ENCODE data around the gene PIK3C2G.

PIK3C2G gene

DNA sequence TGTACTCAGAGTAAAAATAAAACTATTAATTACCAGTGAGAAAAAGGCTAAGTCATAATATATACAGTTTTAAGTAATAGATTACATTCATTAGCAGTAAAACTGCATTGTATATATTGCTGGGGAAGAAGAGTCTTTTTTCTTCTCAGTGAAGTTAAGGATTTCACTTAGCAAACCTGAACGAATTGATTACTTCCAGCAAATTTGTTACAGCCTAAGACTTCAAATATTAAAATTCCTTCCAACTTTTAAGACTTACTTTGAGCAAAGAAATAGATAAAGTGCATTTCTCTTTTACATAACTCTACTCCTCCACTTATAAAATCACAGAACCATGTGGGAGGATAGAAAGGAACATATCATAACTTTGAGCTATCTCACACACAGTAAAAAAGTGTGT, 43.3 kb downstream of the PIK3C2G start:
- peaks cover 2 to 11% of the 10 kb centered on the region in 2 donors for H3K9me3 ChIP-seq (ENCODE audit: control insufficient read depth in 2 of 2, low read length in 2 of 2)
- no peaks in the 10 kb centered on the region for H3K36me3 ChIP-seq (ENCODE audit: control insufficient read depth in 2 of 2, insufficient read depth in 2 of 2, low read length in 2 of 2)
- no peaks in the 10 kb centered on the region for H3K27me3 ChIP-seq (ENCODE audit: control insufficient read depth in 1 of 2, insufficient read depth in 2 of 2, low read length in 2 of 2)
- H3K9ac ChIP-seq (ENCODE audit: low read length in 2 of 2): no peak overlapping the region
- no peak overlapping the region for H3K27ac ChIP-seq (ENCODE audit: low read length)
- no peak overlapping the region for H3K4me3 ChIP-seq (ENCODE audit: low read length in 2 of 2)
- no peaks in the 10 kb centered on the region for H3K4me1 ChIP-seq (ENCODE audit: control insufficient read depth, insufficient read depth, low read length)

DNA sequence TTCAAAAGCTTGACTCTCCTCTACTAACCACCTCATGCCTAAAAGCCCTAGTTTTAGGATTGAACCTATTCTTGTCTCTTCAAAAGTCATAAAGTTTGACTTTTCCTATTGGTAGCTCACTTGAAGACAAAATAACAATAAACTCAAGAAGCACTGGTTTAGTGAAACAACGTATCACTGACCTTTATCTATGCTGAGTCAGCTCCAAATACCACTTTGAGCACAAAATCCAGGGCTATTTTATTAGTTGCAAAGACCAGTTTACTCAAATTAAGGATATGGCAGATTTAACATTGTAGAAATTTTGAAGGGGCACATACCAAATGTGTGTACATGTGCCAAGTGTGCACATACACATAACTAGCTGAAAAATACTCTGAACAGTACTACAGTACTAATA, 45.0 kb downstream of the PIK3C2G start:
- no peak overlapping the region for H3K9ac ChIP-seq (ENCODE audit: low read length in 2 of 2)
- H3K4me1 ChIP-seq (ENCODE audit: control insufficient read depth, insufficient read depth, low read length): no peaks in the 10 kb centered on the region
- no peak overlapping the region for H3K4me3 ChIP-seq (ENCODE audit: low read length in 2 of 2)

DNA sequence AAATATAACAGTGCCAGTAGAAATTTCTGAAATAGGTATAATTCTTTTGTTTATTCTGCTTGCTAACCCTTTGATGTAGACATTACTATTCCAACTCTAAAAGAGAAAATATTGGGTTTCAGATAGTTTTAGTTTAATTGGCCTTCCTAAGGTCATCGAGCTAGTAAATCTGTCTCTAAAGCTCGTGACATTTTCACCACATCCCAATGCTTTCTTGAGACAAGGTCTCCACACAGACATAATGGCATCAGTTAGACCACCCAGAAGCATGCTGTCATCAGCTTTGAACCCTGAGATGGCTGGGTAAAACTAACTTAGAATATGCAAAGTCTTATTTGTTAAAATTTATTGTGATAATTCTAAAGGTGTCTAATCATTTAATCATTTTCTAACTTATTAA, 52.0 kb downstream of the PIK3C2G start:
- H3K27me3 ChIP-seq (ENCODE audit: control insufficient read depth in 1 of 2, insufficient read depth in 2 of 2, low read length in 2 of 2): no peaks in the 10 kb centered on the region
- H3K36me3 ChIP-seq (ENCODE audit: control insufficient read depth in 2 of 2, insufficient read depth in 2 of 2, low read length in 2 of 2): no peaks in the 10 kb centered on the region
- no peak overlapping the region for H3K27ac ChIP-seq (ENCODE audit: low read length)
- no peaks in the 10 kb centered on the region for H3K4me1 ChIP-seq (ENCODE audit: control insufficient read depth, insufficient read depth, low read length)
- H3K9me3 ChIP-seq (ENCODE audit: control insufficient read depth in 2 of 2, low read length in 2 of 2): no peaks in the 10 kb centered on the region
- no peak overlapping the region for H3K4me3 ChIP-seq (ENCODE audit: low read length in 2 of 2)
- H3K9ac ChIP-seq (ENCODE audit: low read length in 2 of 2): no peak overlapping the region

More for the DNA sequence above, 45.0 kb downstream of the PIK3C2G start:
- no peaks in the 10 kb centered on the region for H3K27me3 ChIP-seq (ENCODE audit: control insufficient read depth in 1 of 2, insufficient read depth in 2 of 2, low read length in 2 of 2)
- H3K36me3 ChIP-seq (ENCODE audit: control insufficient read depth in 2 of 2, insufficient read depth in 2 of 2, low read length in 2 of 2): no peaks in the 10 kb centered on the region
- no peak overlapping the region for H3K27ac ChIP-seq (ENCODE audit: low read length)
- peaks cover 2 to 11% of the 10 kb centered on the region in 2 donors for H3K9me3 ChIP-seq (ENCODE audit: control insufficient read depth in 2 of 2, low read length in 2 of 2)

DNA sequence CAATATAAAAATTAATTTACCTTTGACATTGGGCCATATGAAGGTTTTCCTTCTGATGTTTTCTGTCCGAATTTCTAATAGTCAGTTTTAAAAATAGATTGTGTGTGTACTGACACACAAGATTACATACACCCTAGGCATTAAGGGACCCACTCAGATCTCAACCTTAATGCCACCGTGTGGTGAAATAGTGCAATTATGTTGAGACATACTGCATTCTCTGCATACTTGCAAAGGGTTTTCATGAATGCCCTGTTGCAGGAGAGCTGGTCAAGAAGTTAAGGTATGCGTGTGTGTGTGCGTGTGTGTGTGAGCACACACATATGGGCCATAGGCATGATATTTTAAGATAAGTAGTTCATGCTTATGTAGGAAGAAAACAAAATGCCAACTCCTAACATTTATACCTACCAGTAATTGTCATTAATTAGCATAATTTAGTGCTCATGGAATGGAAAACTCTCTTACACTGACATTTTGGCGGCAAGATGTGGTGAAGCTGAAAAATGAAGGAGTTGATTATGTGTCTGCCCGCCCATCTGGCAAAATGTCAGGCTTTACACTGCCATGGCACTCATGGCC, 58.8 kb downstream of the PIK3C2G start:
- Histone ChIP-seq H3K36me3 (ENCODE audit: control insufficient read depth in 2 of 2, insufficient read depth in 2 of 2, low read length in 2 of 2) (no peaks in the 10 kb centered on the region), H3K9me3 (ENCODE audit: control insufficient read depth in 2 of 2, low read length in 2 of 2) (no peaks in the 10 kb centered on the region), H3K4me1 (ENCODE audit: control insufficient read depth, insufficient read depth, low read length) (no peaks in the 10 kb centered on the region), H3K9ac (ENCODE audit: low read length in 2 of 2) (no peak overlapping the region), H3K4me3 (ENCODE audit: low read length in 2 of 2) (no peak overlapping the region), H3K27ac (ENCODE audit: low read length) (no peak overlapping the region), H3K27me3 (ENCODE audit: control insufficient read depth in 1 of 2, insufficient read depth in 2 of 2, low read length in 2 of 2) (no peaks in the 10 kb centered on the region)

DNA sequence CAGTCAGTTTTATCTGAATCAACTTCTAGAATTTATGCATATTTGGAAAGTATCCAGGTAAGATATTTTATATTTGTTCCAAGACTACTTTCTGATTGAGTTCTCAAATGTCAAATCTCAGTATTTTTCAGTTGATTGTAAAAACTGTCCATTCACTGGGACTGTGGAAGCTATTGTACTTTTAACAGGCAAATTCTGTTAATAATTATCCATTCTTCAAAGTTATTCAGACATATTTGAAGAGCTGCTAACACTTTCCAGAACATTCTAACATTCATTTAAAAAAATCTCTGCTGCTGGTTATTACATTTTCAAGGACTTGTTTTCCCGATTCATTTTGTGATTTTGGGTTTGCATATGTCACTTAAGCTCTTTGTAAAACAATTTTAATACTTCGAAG, 59.7 kb downstream of the PIK3C2G start:
- no peaks in the 10 kb centered on the region for H3K9me3 ChIP-seq (ENCODE audit: control insufficient read depth in 2 of 2, low read length in 2 of 2)
- no peak overlapping the region for H3K9ac ChIP-seq (ENCODE audit: low read length in 2 of 2)
- H3K27ac ChIP-seq (ENCODE audit: low read length): no peak overlapping the region
- no peaks in the 10 kb centered on the region for H3K4me1 ChIP-seq (ENCODE audit: control insufficient read depth, insufficient read depth, low read length)
- H3K4me3 ChIP-seq (ENCODE audit: low read length in 2 of 2): no peak overlapping the region
- no peaks in the 10 kb centered on the region for H3K27me3 ChIP-seq (ENCODE audit: control insufficient read depth in 1 of 2, insufficient read depth in 2 of 2, low read length in 2 of 2)
- no peaks in the 10 kb centered on the region for H3K36me3 ChIP-seq (ENCODE audit: control insufficient read depth in 2 of 2, insufficient read depth in 2 of 2, low read length in 2 of 2)

DNA sequence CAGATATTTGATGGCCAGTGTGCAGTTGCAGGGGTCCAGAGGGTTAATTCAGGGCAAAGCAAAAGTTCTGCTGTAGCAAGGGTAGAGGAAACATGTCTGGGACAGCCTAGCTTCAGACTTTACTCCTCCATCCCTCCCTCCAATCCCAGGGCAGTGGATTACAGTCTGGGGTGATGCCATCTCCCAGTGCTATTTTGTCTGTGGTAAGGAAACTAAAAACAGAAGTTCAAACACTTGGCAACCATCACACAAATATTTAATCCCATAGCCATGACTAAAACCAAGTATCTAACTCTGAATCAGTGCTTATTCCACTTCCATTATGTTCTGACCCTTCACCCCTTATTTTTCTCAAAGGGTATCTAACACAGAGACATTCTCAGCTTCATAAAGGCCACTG, 61.8 kb downstream of the PIK3C2G start:
- no peak overlapping the region for H3K27ac ChIP-seq (ENCODE audit: low read length)

DNA sequence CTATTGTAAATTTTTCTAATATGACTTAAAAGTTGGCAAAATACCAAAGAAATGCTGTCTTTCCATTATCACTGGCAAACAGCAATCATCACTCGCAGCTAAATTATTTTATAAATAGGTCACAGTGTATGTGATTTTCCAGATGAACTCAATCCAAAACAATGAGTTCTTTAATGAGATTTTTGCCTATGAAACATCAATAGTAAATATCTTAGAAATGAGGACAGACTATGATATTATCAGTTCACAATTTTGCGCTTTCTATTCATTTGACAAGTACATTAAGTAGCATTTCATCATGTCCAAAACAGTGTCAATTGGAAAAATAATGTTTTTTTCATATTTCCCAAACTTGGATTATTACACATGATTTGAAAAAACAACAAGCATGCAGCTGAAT, 65.7 kb downstream of the PIK3C2G start:
- H3K27ac ChIP-seq (ENCODE audit: low read length): no peak overlapping the region
- no peaks in the 10 kb centered on the region for H3K27me3 ChIP-seq (ENCODE audit: control insufficient read depth in 1 of 2, insufficient read depth in 2 of 2, low read length in 2 of 2)
- H3K4me1 ChIP-seq (ENCODE audit: control insufficient read depth, insufficient read depth, low read length): no peaks in the 10 kb centered on the region
- no peaks in the 10 kb centered on the region for H3K9me3 ChIP-seq (ENCODE audit: control insufficient read depth in 2 of 2, low read length in 2 of 2)
- H3K4me3 ChIP-seq (ENCODE audit: low read length in 2 of 2): no peak overlapping the region
- H3K36me3 ChIP-seq (ENCODE audit: control insufficient read depth in 2 of 2, insufficient read depth in 2 of 2, low read length in 2 of 2): no peaks in the 10 kb centered on the region
- no peak overlapping the region for H3K9ac ChIP-seq (ENCODE audit: low read length in 2 of 2)

More for the DNA sequence above, 61.8 kb downstream of the PIK3C2G start:
- Histone ChIP-seq H3K9me3 (ENCODE audit: control insufficient read depth in 2 of 2, low read length in 2 of 2) (no peaks in the 10 kb centered on the region), H3K27me3 (ENCODE audit: control insufficient read depth in 1 of 2, insufficient read depth in 2 of 2, low read length in 2 of 2) (no peaks in the 10 kb centered on the region), H3K9ac (ENCODE audit: low read length in 2 of 2) (no peak overlapping the region), H3K4me1 (ENCODE audit: control insufficient read depth, insufficient read depth, low read length) (no peaks in the 10 kb centered on the region), H3K4me3 (ENCODE audit: low read length in 2 of 2) (no peak overlapping the region), H3K36me3 (ENCODE audit: control insufficient read depth in 2 of 2, insufficient read depth in 2 of 2, low read length in 2 of 2) (no peaks in the 10 kb centered on the region)

DNA sequence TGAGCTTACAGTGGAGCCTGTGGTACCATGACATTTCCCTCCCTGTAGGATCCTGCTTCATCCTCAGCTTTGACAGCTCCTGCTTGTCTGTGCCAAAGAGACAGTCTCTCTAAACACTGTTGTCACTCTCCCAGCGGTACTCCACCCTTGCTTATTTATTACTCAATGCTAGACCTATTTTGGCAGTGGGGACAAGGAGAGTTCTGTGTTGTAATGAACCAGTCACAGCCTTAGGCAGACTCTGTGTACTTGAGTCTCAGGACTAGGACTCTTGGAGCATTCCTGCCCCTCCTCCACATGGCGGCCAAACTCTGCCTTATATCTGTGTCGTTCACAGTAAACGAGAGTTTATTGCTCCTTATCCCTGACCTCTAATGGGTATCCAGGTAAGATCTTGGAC, 70.9 kb downstream of the PIK3C2G start:
- H3K36me3 ChIP-seq (ENCODE audit: control insufficient read depth in 2 of 2, insufficient read depth in 2 of 2, low read length in 2 of 2): no peaks in the 10 kb centered on the region
- no peak overlapping the region for H3K4me3 ChIP-seq (ENCODE audit: low read length in 2 of 2)
- no peak overlapping the region for H3K9ac ChIP-seq (ENCODE audit: low read length in 2 of 2)
- no peaks in the 10 kb centered on the region for H3K9me3 ChIP-seq (ENCODE audit: control insufficient read depth in 2 of 2, low read length in 2 of 2)
- H3K4me1 ChIP-seq (ENCODE audit: control insufficient read depth, insufficient read depth, low read length): no peaks in the 10 kb centered on the region
- H3K27ac ChIP-seq (ENCODE audit: low read length): no peak overlapping the region
- no peaks in the 10 kb centered on the region for H3K27me3 ChIP-seq (ENCODE audit: control insufficient read depth in 1 of 2, insufficient read depth in 2 of 2, low read length in 2 of 2)

DNA sequence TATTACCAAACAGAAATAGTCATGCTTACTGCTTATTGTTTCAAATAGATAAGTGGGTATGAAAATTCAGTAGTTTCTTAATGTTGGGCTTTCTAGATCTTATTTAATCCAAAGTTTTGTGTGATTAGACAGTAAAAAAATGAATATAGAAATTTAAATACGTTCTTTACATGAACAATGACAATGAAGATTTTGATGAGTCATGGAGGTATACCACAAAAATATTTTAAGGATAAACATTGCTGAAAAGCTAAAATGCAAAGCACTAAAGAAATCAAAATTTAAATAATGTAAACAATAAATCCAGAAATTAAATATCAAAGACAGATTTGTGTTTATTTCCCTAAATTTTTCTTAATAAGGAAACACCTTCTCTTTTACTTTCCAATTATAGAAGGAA, 78.3 kb downstream of the PIK3C2G start:
- Histone ChIP-seq H3K36me3 (ENCODE audit: control insufficient read depth in 2 of 2, insufficient read depth in 2 of 2, low read length in 2 of 2) (no peaks in the 10 kb centered on the region), H3K9ac (ENCODE audit: low read length in 2 of 2) (no peak overlapping the region), H3K27me3 (ENCODE audit: control insufficient read depth in 1 of 2, insufficient read depth in 2 of 2, low read length in 2 of 2) (no peaks in the 10 kb centered on the region), H3K27ac (ENCODE audit: low read length) (no peak overlapping the region), H3K4me3 (ENCODE audit: low read length in 2 of 2) (no peak overlapping the region), H3K9me3 (ENCODE audit: control insufficient read depth in 2 of 2, low read length in 2 of 2) (no peaks in the 10 kb centered on the region), H3K4me1 (ENCODE audit: control insufficient read depth, insufficient read depth, low read length) (no peaks in the 10 kb centered on the region)

DNA sequence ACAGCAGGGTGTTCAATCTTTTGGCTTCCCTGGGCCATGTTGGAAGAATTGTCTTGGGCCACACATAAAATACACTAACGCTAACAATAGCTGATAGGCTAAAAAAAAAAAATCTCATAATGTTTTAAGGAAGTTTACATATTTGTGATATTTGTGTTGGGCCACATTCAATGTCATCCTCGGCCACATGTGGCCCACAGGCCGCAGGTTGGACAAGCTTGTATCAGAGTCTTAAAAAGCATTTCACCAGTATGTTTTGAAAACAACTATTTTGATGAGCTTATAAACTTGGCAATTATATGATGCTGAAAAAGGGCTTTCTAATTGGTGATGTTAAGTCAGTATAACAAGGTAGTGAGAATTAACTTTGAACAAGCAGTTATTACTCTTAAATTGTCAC, 78.9 kb downstream of the PIK3C2G start:
- Histone ChIP-seq H3K27ac (ENCODE audit: low read length) (no peak overlapping the region), H3K4me1 (ENCODE audit: control insufficient read depth, insufficient read depth, low read length) (no peaks in the 10 kb centered on the region), H3K36me3 (ENCODE audit: control insufficient read depth in 2 of 2, insufficient read depth in 2 of 2, low read length in 2 of 2) (no peaks in the 10 kb centered on the region), H3K9ac (ENCODE audit: low read length in 2 of 2) (no peak overlapping the region), H3K27me3 (ENCODE audit: control insufficient read depth in 1 of 2, insufficient read depth in 2 of 2, low read length in 2 of 2) (no peaks in the 10 kb centered on the region), H3K4me3 (ENCODE audit: low read length in 2 of 2) (no peak overlapping the region), H3K9me3 (ENCODE audit: control insufficient read depth in 2 of 2, low read length in 2 of 2) (no peaks in the 10 kb centered on the region)

DNA sequence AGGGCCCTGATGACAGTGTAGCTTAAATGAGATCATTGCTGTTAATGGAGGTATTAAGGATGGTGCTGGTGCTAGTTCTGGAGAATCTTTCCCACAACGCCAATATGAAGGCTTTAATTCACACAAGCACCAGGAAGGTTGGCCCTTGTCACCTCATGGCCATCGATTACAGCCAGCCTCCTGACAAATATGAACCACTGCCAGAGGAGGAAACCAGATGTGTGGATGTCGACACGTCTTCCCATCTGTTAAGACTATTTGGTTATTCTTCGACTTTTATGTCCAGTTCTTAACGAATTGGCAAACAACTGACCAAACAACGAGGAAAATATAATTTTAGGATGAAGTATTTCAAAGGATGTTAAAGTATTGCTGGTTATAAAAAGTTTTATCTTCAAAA, 79.5 kb downstream of the PIK3C2G start:
- Histone ChIP-seq H3K9me3 (ENCODE audit: control insufficient read depth in 2 of 2, low read length in 2 of 2) (no peaks in the 10 kb centered on the region), H3K4me1 (ENCODE audit: control insufficient read depth, insufficient read depth, low read length) (no peaks in the 10 kb centered on the region), H3K27me3 (ENCODE audit: control insufficient read depth in 1 of 2, insufficient read depth in 2 of 2, low read length in 2 of 2) (no peaks in the 10 kb centered on the region), H3K9ac (ENCODE audit: low read length in 2 of 2) (no peak overlapping the region), H3K4me3 (ENCODE audit: low read length in 2 of 2) (no peak overlapping the region), H3K27ac (ENCODE audit: low read length) (no peak overlapping the region), H3K36me3 (ENCODE audit: control insufficient read depth in 2 of 2, insufficient read depth in 2 of 2, low read length in 2 of 2) (no peaks in the 10 kb centered on the region)
